Measurements from ENCODE around the gene PPIA. TPM values are rescaled to one million over a fixed set of nuclear protein-coding genes. Genes with fewer than 3 reads are reported as not detected.
"Not testable (repeated sequence)": the region's sequence is repeated elsewhere in the genome, so short reads cannot be mapped to it uniquely, and the experiment has no call there.

PPIA gene
- total RNA-seq, 1 donor from 2014 or later, result 3,738 TPM

- DNase-seq (ENCODE audit: low read depth), result no peak
- H3K4me3 ChIP-seq (ENCODE audit: low read depth, low read length), result no peak overlapping the region
- no peak for TF ChIP-seq CTCF (conservative IDR thresholded peaks at IDR 0.05; ENCODE audit: low read depth, low read length)
Measured at GRCh38 chr7:44827567-44827966, 31.1 kb downstream of the PPIA start.

GRCh38 chr7:44838751-44839150, 42.3 kb downstream of the PPIA start:
- TF ChIP-seq CTCF (conservative IDR thresholded peaks at IDR 0.05; ENCODE audit: low read depth, low read length), result no peak
- DNase-seq (ENCODE audit: low read depth), result no peak
- no peak overlapping the region for H3K4me3 ChIP-seq (ENCODE audit: low read depth, low read length)

- DNase-seq (ENCODE audit: low read depth); H3K4me3 ChIP-seq (ENCODE audit: low read depth, low read length): not testable (repeated sequence)
Measured at GRCh38 chr7:44842675-44843074, 46.2 kb downstream of the PPIA start.

- DNase-seq (ENCODE audit: low read depth); H3K4me3 ChIP-seq (ENCODE audit: low read depth, low read length): not testable (repeated sequence)
Measured at GRCh38 chr7:44843440-44843839, 47.0 kb downstream of the PPIA start.

GRCh38 chr7:44845451-44845850, 49.0 kb downstream of the PPIA start:
- TF ChIP-seq CTCF (conservative IDR thresholded peaks at IDR 0.05; ENCODE audit: low read depth, low read length), result no peak
- no peak overlapping the region for H3K4me3 ChIP-seq (ENCODE audit: low read depth, low read length)
- DNase-seq (ENCODE audit: low read depth), result no peak

- DNase-seq (ENCODE audit: low read depth), result not testable (repeated sequence)
- H3K4me3 ChIP-seq (ENCODE audit: low read depth, low read length), result peak overlapping the region; percentile 81
Measured at GRCh38 chr7:44846390-44846789, 49.9 kb downstream of the PPIA start.

GRCh38 chr7:44846816-44847508, 50.5 kb downstream of the PPIA start:
- no peak for TF ChIP-seq CTCF (conservative IDR thresholded peaks at IDR 0.05; ENCODE audit: low read depth, low read length)
- DNase-seq (ENCODE audit: low read depth), result no peak
- peak overlapping the region; percentile 81 for H3K4me3 ChIP-seq (ENCODE audit: low read depth, low read length)

GRCh38 chr7:44847509-44847919, 51.0 kb downstream of the PPIA start:
- H3K4me3 ChIP-seq (ENCODE audit: low read depth, low read length), result peak overlapping the region; percentile 81
- TF ChIP-seq CTCF (conservative IDR thresholded peaks at IDR 0.05; ENCODE audit: low read depth, low read length), result peak; percentile 81
- no peak for DNase-seq (ENCODE audit: low read depth)

Measured in epithelial cell of proximal tubule (primary cell).